ENCODE data around the gene JMJD1C. TPM values are rescaled to one million over a fixed set of nuclear protein-coding genes. Genes with fewer than 3 reads are reported as not detected.

Gene JMJD1C
- total and polyA plus RNA-seq, 10 of the 15 experiments (the other 5 are each of a cell fraction or from before 2014, with no cell fraction given) = 31.2 to 83.3 (median 49.5) TPM

GRCh38 chr10:63366933-63367332 is 98.8 kb downstream of the JMJD1C start:
- H3K27ac ChIP-seq (ENCODE audit: control insufficient read depth, insufficient read depth) = no peak overlapping the region
- SMC1A ChIA-PET (ENCODE audit: uncharacterized antibody, unreplicated experiment) = interaction anchor here (1.0 to 3.0 kb wide), 5 partner anchors 9 to 25 kb away, joined by 3 to 16 read pairs (median 3); no protein-coding TSS in a partner anchor
- H3K27me3 ChIP-seq (replicated peaks in 1 of 2; ENCODE audit: control insufficient read depth in 2 of 2, insufficient read depth in 2 of 2, low read length in 1 of 2) = no peaks in the 10 kb centered on the region
- no peak for DNase-seq (ENCODE audit: low read depth, low spot score)
- H3K79me2 ChIP-seq (ENCODE audit: control insufficient read depth, insufficient read depth, low read length) = no peaks in the 10 kb centered on the region
- no peak overlapping the region for H3K9ac ChIP-seq (ENCODE audit: control insufficient read depth, insufficient read depth, low read length)
- POLR2A ChIA-PET = no interaction called here
- no peak overlapping the region for H3K4me3 ChIP-seq
- no TSS peak for BruUV-seq (replicated peaks)
- WGBS (ENCODE audit: insufficient coverage, insufficient replicate concordance, low lambda C conversion rate, missing lambda C conversion rate) = 100% methylated on average over 1 of the region's 1 CpG
- CTCF ChIA-PET = interaction anchor here (0.6 to 1.2 kb wide), 3 partner anchors 12 to 258 kb away, joined by 3 read pairs; no protein-coding TSS in a partner anchor
- no peak overlapping the region for H2AFZ ChIP-seq (ENCODE audit: control insufficient read depth, low read depth, low read length)
- no peaks in the 10 kb centered on the region for H3K4me1 ChIP-seq (ENCODE audit: control insufficient read depth, insufficient read depth, low read length)
- no peaks in the 10 kb centered on the region; a peak in 1 of 4 replicates for H3K36me3 ChIP-seq (ENCODE audit: control insufficient read depth in 2 of 2, insufficient read depth in 2 of 2, low read length in 1 of 2)
- RAD21 ChIA-PET (ENCODE audit: unreplicated experiment) = interaction anchor here (1.5 kb wide), 1 partner anchor 200 kb away, joined by 4 read pairs; no protein-coding TSS in a partner anchor
- in situ Hi-C loops (cut with MboI) (no loop called here), intact Hi-C loops (cut with micrococcal nuclease; ENCODE audit: unreplicated experiment) (no loop called here)
- no peaks in the 10 kb centered on the region for H3K9me3 ChIP-seq (replicated peaks; ENCODE audit: control insufficient read depth, insufficient read depth, low read length)
- no peak for ATAC-seq
- no peak overlapping the region for H3K4me2 ChIP-seq (ENCODE audit: control insufficient read depth, insufficient read depth)
- no peaks in the 10 kb centered on the region for H4K20me1 ChIP-seq (ENCODE audit: control insufficient read depth, insufficient read depth)
- FAIRE-seq = no peak
- TF ChIP-seq, protein P1, sequence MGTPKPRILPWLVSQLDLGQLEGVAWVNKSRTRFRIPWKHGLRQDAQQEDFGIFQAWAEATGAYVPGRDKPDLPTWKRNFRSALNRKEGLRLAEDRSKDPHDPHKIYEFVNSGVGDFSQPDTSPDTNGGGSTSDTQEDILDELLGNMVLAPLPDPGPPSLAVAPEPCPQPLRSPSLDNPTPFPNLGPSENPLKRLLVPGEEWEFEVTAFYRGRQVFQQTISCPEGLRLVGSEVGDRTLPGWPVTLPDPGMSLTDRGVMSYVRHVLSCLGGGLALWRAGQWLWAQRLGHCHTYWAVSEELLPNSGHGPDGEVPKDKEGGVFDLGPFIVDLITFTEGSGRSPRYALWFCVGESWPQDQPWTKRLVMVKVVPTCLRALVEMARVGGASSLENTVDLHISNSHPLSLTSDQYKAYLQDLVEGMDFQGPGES (IDR thresholded peaks at IDR 0.05) = no peak
- TF ChIP-seq ZNF217 (IDR thresholded peaks at IDR 0.05) (no peak), CTCF (IDR thresholded peaks at IDR 0.05 in 2 of 3, conservative IDR thresholded peaks at IDR 0.05 in 1 of 3; ENCODE audit: control insufficient read depth in 2 of 3, extremely low read depth in 1 of 3, insufficient read depth in 1 of 3, low read depth in 3 of 3, low read length in 3 of 3) (no peak), ZNF622 (IDR thresholded peaks at IDR 0.05) (no peak)

All from GM12878 (cell line).